Activated T-cell treated with anti-CD3 and anti-CD28 coated beads for 1 hour (primary cell): ENCODE results near the gene EXO1.
"Not testable (repeated sequence)": the region's sequence is repeated elsewhere in the genome, so short reads cannot be mapped to it uniquely, and the experiment has no call there.

Experiments used
- DNase-seq: peaks from one replicate; pipeline ENCODE4 v3.0.0-alpha.2; 2020; ENCODE audit warnings: low read depth

Gene EXO1

GRCh38 chr1:241836941-241837340 is 11.1 kb upstream of the EXO1 start:
- DNase-seq: no peak

- DNase-seq: no peak
Measured at GRCh38 chr1:241837416-241837815, 10.6 kb upstream of the EXO1 start.

GRCh38 chr1:241837901-241838300 is 10.1 kb upstream of the EXO1 start:
- no peak for DNase-seq

- DNase-seq: no peak
Measured at GRCh38 chr1:241838897-241839296, 9.1 kb upstream of the EXO1 start.

DNA sequence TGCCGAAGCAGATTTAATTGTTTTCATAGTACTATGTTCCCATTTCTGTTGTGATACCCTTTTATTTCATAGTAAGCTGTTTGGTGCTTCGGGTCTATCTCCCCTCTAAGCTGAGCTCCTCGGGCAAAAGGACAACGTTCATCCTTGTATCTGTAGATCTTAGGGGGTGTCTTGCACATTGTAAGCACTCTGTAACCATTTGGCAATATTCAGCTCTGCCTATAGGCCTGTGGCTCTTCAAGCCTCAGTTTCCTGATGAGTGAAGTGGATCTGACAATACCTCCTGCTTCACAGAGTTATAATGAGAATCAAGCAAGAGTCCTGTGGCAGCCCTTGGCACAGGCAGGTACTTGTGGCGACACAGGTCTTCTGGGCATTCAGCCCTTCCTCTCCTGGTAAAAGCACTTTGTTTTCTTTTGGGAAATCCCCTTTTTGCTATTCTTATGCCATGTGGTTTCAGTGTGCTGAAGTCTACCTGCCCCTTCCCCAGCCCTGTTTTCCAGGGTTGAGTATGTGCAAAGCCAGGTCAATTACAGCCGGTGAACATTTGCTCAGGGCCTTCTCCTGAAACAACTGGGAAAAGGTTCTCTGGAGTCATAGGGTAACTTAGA is 8.5 kb upstream of the EXO1 start:
- DNase-seq: no peak

- no peak for DNase-seq
Measured at GRCh38 chr1:241840164-241840563, 7.8 kb upstream of the EXO1 start.

GRCh38 chr1:241841691-241842090 is 6.3 kb upstream of the EXO1 start:
- DNase-seq: no peak

DNA sequence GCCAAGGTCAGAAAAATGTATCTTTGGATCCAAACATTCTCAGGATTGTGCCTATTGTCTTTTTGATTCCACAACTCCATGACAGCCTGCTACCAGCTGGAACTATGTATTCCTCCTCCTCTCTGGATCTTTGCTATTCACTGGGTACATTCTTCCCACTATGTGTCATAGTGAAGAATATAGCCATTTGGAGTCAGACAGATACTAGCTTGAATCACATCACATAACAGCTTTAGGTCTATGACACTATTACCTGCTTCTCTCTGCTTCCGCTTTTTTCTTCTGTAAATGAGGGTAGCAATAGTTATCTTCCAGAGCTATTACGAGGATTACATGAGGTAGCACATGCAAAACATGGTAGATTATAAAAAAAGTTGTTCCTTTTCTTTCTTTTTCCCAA is 5.4 kb upstream of the EXO1 start:
- DNase-seq: no peak

GRCh38 chr1:241844593-241844992 is 3.4 kb upstream of the EXO1 start:
- DNase-seq: no peak

DNA sequence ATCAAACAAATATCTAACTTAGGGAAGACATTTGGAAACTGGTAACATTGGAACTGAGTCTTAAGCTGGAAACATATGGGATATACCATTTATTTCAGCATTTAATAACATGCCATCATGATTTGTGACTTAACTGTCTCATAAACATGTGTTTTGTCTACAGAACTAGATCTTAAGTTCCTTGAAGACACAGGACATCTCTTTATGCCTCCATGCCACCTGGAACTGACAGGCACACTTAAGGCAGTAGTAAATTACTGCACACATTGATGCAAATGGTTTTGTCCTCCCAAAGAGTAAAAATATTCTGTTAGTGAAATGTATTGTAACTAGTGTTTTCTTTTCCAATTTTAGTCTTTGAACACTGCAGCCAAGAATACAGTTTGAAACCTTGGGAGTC is 1.6 kb upstream of the EXO1 start:
- no peak for DNase-seq

DNA sequence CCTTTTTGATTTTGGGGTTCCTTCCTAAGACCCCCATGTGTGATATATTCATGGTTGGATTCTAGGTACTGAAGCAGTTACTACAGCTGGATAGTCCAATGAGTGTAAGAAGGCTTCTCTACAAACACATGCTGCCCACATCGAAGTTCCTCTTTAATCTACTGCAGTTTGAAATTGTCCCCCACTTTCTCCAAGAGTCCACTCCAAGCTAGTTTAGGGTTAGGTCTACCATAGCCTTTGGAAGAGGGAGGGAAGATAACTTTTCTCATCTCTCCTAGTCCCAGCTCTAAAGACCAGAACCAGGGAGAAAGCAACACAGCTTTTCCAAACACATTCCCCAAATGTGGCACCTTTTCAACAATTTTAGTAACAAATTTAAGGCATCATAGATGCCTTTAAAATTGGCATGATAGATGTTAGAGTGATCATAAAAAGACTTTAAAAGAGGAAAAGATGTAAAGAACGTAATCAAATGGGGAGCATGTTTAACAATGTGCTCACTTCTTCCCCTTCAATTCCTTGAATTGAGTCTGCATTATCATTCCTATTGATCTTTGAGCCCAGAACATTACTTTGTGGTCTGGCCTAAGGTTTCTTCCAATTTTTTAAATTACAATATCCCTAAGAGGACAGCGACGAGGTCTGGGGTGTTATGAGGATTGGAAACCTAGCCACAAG is 1.0 kb upstream of the EXO1 start:
- DNase-seq: no peak

GRCh38 chr1:241847540-241847795 is 536 bp upstream of the EXO1 start:
- no peak for DNase-seq

GRCh38 chr1:241848686-241849344 is 811 bp downstream of the EXO1 start:
- no peak for DNase-seq

DNA sequence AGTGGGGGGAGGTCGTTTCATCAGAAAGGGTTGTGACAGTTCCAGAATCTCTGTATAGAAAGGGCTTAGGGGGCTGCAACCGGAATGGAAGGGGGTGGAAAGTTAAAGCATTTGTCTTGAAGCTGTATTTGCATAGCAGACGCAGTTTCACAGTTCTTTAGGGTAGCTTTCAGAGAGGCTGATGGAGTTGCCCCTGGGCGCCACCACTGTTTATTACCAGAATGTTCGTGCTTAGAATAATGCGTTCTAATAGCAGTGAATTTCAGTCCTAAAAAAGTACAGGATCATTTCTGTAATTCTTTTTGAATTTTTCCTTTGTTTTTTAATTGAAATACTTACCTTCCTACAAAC is 1.3 kb downstream of the EXO1 start:
- no peak for DNase-seq

GRCh38 chr1:241855545-241856140 is 7.6 kb downstream of the EXO1 start:
- not testable (repeated sequence) for DNase-seq

GRCh38 chr1:241857131-241857530 is 9.1 kb downstream of the EXO1 start:
- no peak for DNase-seq

DNA sequence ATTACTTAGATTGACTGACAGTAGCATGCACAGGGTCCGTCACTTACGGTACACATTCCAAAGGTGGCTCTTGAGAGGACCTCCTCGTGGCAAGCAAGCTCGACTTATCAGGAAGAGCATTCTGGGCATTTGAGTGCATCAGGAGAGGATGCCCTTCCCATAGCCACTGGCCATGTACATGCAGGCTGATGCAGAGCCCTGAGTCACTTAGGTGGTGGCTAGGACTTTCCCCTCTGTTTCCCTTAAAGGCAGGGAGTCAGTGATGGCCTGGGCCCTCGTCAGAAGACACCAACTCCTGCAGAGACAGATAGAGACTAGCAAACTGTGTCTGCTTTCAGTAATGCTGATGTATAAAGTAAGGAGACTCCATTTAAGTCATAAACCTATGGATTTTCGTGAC is 12.9 kb downstream of the EXO1 start:
- no peak for DNase-seq

- DNase-seq: no peak
Measured at GRCh38 chr1:241869022-241869421, 21.0 kb downstream of the EXO1 start.

DNA sequence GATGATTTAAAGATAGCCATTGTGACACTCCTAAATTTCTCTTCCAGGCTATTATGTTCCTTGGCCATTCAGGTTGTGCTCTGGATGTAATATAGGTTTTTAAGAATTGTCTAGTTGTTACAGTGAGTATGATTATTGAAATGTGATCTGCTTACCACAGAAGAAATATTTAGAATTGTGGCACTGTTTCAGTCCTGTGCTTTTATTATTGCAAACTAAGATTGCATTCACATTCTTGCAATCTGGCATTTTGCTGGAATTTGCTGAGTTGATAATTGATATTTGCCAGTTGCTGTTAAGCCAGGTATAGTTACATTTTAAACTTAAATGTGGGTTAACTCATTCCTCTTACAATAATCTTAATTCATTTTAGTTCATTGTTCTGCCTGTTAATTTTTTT is 22.3 kb downstream of the EXO1 start:
- no peak for DNase-seq

- no peak for DNase-seq
Measured at GRCh38 chr1:241870746-241871430, 22.9 kb downstream of the EXO1 start.

DNA sequence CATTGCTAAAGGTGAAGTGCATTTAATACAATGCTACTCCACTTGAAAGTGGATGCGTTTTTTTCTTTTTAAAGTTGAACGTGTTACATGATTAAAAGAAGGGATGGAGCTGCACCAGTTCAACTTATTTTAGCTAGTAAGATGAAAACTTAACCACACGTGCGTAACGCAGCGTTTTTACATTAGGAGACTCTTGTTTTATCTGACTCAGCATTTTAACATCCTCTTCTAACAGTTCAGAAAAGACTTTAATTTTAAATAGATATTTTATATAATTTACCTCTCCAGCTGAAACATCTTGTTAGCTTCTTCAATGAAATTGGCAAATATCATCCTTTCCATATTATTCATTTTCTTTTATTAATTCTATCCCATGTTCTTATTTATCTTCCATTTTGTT is 33.4 kb downstream of the EXO1 start:
- DNase-seq: no peak

GRCh38 chr1:241883159-241883558 is 35.2 kb downstream of the EXO1 start:
- DNase-seq: no peak

GRCh38 chr1:241888232-241888631 is 40.2 kb downstream of the EXO1 start:
- DNase-seq: no peak
